ENCODE data around the gene GABBR2.

GRCh38 chr9:98406469-98406868 lies 302.3 kb downstream of the GABBR2 start:
- TF ChIP-seq ELF1 (IDR thresholded peaks at IDR 0.05), result no peak
- no peak for TF ChIP-seq CTCF (IDR thresholded peaks at IDR 0.05)
- TF ChIP-seq YY1 (IDR thresholded peaks at IDR 0.05; ENCODE audit: low read depth), result no peak
- no peak for TF ChIP-seq MAX (IDR thresholded peaks at IDR 0.05; ENCODE audit: low read depth)
- TF ChIP-seq JUND (IDR thresholded peaks at IDR 0.05), result no peak
- TF ChIP-seq GABPA (IDR thresholded peaks at IDR 0.05; ENCODE audit: low read depth), result no peak
- TF ChIP-seq CHD2 (IDR thresholded peaks at IDR 0.05; ENCODE audit: low read length, partially characterized antibody), result no peak
- no peak for TF ChIP-seq POLR2AphosphoS5 (IDR thresholded peaks at IDR 0.05; ENCODE audit: low read depth, low read length)
